ENCODE measurements around the gene GNAS-AS1. TPM values are rescaled to one million over a fixed set of nuclear protein-coding genes. Genes with fewer than 3 reads are reported as not detected.

The GNAS-AS1 gene
- total RNA-seq, 4 donors from 2014 or later: 0.19 TPM; not detected in 3

GRCh38 chr20:58882704-58883089, 32.0 kb upstream of the GNAS-AS1 start:
- Histone ChIP-seq H3K4me3 (no peak overlapping the region), H3K27ac (no peak overlapping the region), H3K27me3 (no peaks in the 10 kb centered on the region), H3K4me1 (peaks cover 0 to 1% (median 0%) of the 10 kb centered on the region in 3 donors), H3K9me3 (no peaks in the 10 kb centered on the region), H3K36me3 (no peaks in the 10 kb centered on the region)
- ATAC-seq: no peak
- no peak for TF ChIP-seq POLR2A (IDR thresholded peaks at IDR 0.05)
- TF ChIP-seq EP300 (IDR thresholded peaks at IDR 0.05): no peak
- no peak for TF ChIP-seq POLR2AphosphoS5 (IDR thresholded peaks at IDR 0.05)
- TF ChIP-seq, protein P1, sequence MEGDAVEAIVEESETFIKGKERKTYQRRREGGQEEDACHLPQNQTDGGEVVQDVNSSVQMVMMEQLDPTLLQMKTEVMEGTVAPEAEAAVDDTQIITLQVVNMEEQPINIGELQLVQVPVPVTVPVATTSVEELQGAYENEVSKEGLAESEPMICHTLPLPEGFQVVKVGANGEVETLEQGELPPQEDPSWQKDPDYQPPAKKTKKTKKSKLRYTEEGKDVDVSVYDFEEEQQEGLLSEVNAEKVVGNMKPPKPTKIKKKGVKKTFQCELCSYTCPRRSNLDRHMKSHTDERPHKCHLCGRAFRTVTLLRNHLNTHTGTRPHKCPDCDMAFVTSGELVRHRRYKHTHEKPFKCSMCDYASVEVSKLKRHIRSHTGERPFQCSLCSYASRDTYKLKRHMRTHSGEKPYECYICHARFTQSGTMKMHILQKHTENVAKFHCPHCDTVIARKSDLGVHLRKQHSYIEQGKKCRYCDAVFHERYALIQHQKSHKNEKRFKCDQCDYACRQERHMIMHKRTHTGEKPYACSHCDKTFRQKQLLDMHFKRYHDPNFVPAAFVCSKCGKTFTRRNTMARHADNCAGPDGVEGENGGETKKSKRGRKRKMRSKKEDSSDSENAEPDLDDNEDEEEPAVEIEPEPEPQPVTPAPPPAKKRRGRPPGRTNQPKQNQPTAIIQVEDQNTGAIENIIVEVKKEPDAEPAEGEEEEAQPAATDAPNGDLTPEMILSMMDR (IDR thresholded peaks at IDR 0.05): no peak
- WGBS, 2 donors (ENCODE audit: low coverage in 1 of 2): 84 to 86% methylated on average over 5 of the region's 5 CpGs

DNA sequence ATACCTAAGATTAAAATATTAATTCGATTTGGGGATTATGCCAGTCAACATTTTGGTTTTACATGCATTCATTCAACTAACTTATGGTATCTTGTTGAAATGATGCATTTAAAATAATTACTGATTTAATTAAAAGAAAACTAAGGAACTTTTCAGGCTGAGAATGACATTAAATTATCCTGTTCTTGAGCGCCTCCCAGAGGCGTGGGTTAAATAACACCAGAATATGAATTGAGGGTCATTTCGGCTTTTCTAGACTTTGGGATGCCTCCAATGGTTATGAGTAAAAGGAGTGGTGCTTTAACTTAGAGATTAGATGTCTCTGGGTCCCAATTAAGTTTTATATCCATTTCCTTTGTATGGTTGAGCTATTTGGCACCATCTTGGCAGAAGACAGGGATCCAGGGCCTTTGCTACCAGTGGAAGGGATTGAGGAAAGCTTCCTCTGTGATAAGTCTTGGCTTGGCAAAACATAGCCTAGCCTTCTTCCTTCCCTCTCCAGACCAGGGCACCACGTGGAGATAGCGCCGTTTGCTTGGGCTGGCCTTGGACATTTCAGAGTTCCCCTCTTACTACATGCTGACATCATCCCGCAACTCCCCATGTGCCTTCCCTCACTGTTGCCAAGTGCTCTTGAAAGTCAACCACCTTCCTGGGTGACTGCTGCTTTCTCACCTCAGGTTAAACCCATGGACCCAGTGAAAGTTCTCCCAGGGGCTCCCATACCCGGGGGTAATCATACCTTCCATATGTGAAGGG, 30.5 kb upstream of the GNAS-AS1 start:
- Histone ChIP-seq H3K4me1 (no peaks in the 10 kb centered on the region), H3K36me3 (no peaks in the 10 kb centered on the region), H3K27ac (no peak overlapping the region), H3K4me3 (no peak overlapping the region), H3K27me3 (no peaks in the 10 kb centered on the region), H3K9me3 (no peaks in the 10 kb centered on the region)
- WGBS, 2 donors (ENCODE audit: low coverage in 1 of 2): 89 to 90% methylated on average over 9 of the region's 9 CpGs
- ATAC-seq: no peak
- TF ChIP-seq, protein P1 (IDR thresholded peaks at IDR 0.05): no peak
- TF ChIP-seq EP300 (IDR thresholded peaks at IDR 0.05) (no peak), POLR2A (IDR thresholded peaks at IDR 0.05) (no peak), POLR2AphosphoS5 (IDR thresholded peaks at IDR 0.05) (no peak)

DNA sequence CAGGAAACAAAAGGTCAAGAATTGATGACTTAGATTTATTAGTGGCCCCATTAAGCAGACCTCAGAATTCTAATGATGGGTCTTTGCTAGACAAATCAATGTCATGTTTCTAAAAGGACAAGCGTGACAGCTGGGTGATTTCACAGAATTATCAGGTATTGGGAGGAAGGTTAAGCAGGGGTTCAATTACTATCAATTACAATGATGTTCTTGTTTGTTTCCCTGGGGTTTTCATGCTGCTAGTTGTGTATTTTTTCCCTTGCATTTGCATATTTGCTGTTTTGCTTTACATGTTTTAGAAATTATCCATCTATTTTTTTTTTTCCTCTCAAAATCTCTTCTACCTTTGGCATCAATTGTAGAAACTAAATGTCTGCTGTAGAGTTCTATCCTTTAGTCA, 29.7 kb upstream of the GNAS-AS1 start:
- no peak overlapping the region for H3K4me3 ChIP-seq
- no peak for ATAC-seq

DNA sequence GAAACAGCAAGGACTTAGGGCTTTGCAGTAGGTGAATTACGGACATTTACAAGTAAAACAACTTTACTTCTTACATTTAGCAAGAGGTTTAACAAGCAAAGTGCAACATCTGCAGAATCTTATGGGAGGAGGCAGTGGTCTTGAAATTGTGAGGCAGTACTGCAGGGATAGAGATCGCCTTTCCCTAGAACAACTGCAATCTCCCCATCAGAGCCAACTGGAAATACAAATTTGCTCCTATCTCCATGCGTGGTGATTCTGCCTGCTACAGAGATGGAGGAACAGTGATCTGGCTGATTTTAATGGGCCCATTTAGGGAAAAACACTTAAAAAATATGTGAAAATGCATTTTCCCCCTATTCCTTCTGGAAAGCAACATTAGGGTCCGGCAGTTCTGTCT, 27.7 kb upstream of the GNAS-AS1 start:
- Histone ChIP-seq H3K27ac (no peak overlapping the region), H3K4me1 (no peaks in the 10 kb centered on the region), H3K9me3 (no peaks in the 10 kb centered on the region), H3K27me3 (no peaks in the 10 kb centered on the region), H3K4me3 (no peak overlapping the region), H3K36me3 (no peaks in the 10 kb centered on the region)
- TF ChIP-seq, protein P1 (IDR thresholded peaks at IDR 0.05): no peak
- TF ChIP-seq POLR2A (IDR thresholded peaks at IDR 0.05): no peak
- TF ChIP-seq POLR2AphosphoS5 (IDR thresholded peaks at IDR 0.05): no peak
- no peak for TF ChIP-seq EP300 (IDR thresholded peaks at IDR 0.05)
- no peak for ATAC-seq
- 77 to 91% methylated on average over 3 of the region's 4 CpGs for WGBS, 2 donors (ENCODE audit: low coverage in 1 of 2)

More for the DNA sequence above, 29.7 kb upstream of the GNAS-AS1 start:
- no peaks in the 10 kb centered on the region for H3K9me3 ChIP-seq
- TF ChIP-seq EP300 (IDR thresholded peaks at IDR 0.05): no peak
- TF ChIP-seq, protein P1 (IDR thresholded peaks at IDR 0.05): no peak
- no peak for TF ChIP-seq POLR2AphosphoS5 (IDR thresholded peaks at IDR 0.05)
- no peak for TF ChIP-seq POLR2A (IDR thresholded peaks at IDR 0.05)
- no peaks in the 10 kb centered on the region for H3K4me1 ChIP-seq
- no peaks in the 10 kb centered on the region for H3K27me3 ChIP-seq
- no peaks in the 10 kb centered on the region for H3K36me3 ChIP-seq
- no peak overlapping the region for H3K27ac ChIP-seq
- 73 to 100% methylated on average over 1 of the region's 1 CpG for WGBS, 2 donors (ENCODE audit: low coverage in 1 of 2)

GRCh38 chr20:58877976-58878360, 27.3 kb upstream of the GNAS-AS1 start:
- no peaks in the 10 kb centered on the region for H3K27me3 ChIP-seq
- H3K36me3 ChIP-seq: no peaks in the 10 kb centered on the region
- no peaks in the 10 kb centered on the region for H3K4me1 ChIP-seq
- TF ChIP-seq POLR2AphosphoS5 (IDR thresholded peaks at IDR 0.05) (no peak), EP300 (IDR thresholded peaks at IDR 0.05) (no peak), POLR2A (IDR thresholded peaks at IDR 0.05) (no peak)
- TF ChIP-seq, protein P1 (IDR thresholded peaks at IDR 0.05): no peak
- 71 to 82% methylated on average over 3 to 4 of the region's 4 CpGs for WGBS, 2 donors (ENCODE audit: low coverage in 1 of 2)
- H3K27ac ChIP-seq: no peak overlapping the region
- no peak for ATAC-seq
- no peaks in the 10 kb centered on the region for H3K9me3 ChIP-seq
- no peak overlapping the region for H3K4me3 ChIP-seq
